CD8-positive, alpha-beta memory T cell (primary cell): Measurements from ENCODE around the gene ARMH1. TPM values are rescaled to one million over a fixed set of nuclear protein-coding genes. Genes with fewer than 3 reads are reported as not detected.

Experiments used
- CTCF ChIA-PET: fragments of 350-600 bp; sonication (Branson Sonifier 250); formaldehyde crosslinking; loops from one replicate; lab custom pipeline; 2021; ENCODE audit warnings: antibody characterized with exemption; lab: Charles Lee
- POLR2A ChIA-PET: fragments of 350-600 bp; sonication (Branson Sonifier 250); formaldehyde crosslinking; loops from one replicate; lab custom pipeline; 2021; ENCODE audit warnings: antibody characterized with exemption; lab: Charles Lee
- DNase-seq, 5 donors: peaks; one replicate each; pipeline versions ENCODE4 v3.0.0 to v3.0.0-alpha.2; 2020 to 2022; ENCODE audit warnings: mixed read lengths in 1 of 5
- H3K27ac ChIP-seq: one replicate; pipeline ENCODE4 v1.7.0; 2013; ENCODE audit warnings: low read depth, mild to moderate bottlenecking, low read length, moderate library complexity
- H3K27me3 ChIP-seq: 2 replicates; pipeline ENCODE4 v1.7.0; 2013; ENCODE audit warnings: low read length, mild to moderate bottlenecking; ENCODE audit not compliant: insufficient read depth, poor library complexity, severe bottlenecking
- H3K36me3 ChIP-seq: 2 replicates; pipeline ENCODE4 v1.7.0; 2013; ENCODE audit warnings: mild to moderate bottlenecking, low read length, moderate library complexity; ENCODE audit not compliant: insufficient read depth
- H3K4me1 ChIP-seq: 2 replicates; pipeline ENCODE4 v1.7.0; 2013; ENCODE audit warnings: mild to moderate bottlenecking, low read length, moderate library complexity; ENCODE audit not compliant: insufficient read depth
- H3K4me3 ChIP-seq: 2 replicates; pipeline ENCODE4 v1.7.0; 2013; ENCODE audit warnings: mild to moderate bottlenecking, low read length
- H3K9me3 ChIP-seq: 2 replicates; pipeline ENCODE4 v1.7.0; 2013; ENCODE audit warnings: mild to moderate bottlenecking, low read length
- H3K27ac Mint-ChIP-seq, 8 donors: one replicate each; pipeline ENCODE4 v1.8.0; 2020 to 2021; ENCODE audit warnings: mixed read lengths in 8 of 8, mild to moderate bottlenecking in 6 of 8, inconsistent platforms in 3 of 8, moderate library complexity in 3 of 8
- H3K27me3 Mint-ChIP-seq, 2 donors: one replicate each; pipeline ENCODE4 v1.8.0; 2020 to 2021; ENCODE audit warnings: mixed read lengths in 2 of 2, mild to moderate bottlenecking in 1 of 2, moderate library complexity in 1 of 2
- H3K36me3 Mint-ChIP-seq, 3 donors: one replicate each; pipeline ENCODE4 v1.8.0; 2020 to 2021; ENCODE audit warnings: mixed read lengths in 3 of 3, inconsistent platforms in 1 of 3, mild to moderate bottlenecking in 1 of 3
- H3K4me1 Mint-ChIP-seq, 3 donors: one replicate each; pipeline ENCODE4 v1.8.0; 2020 to 2021; ENCODE audit warnings: mixed read lengths in 3 of 3, inconsistent platforms in 1 of 3, mild to moderate bottlenecking in 1 of 3
- H3K4me3 Mint-ChIP-seq, 7 donors: one replicate each; pipeline ENCODE4 v1.8.0; 2020 to 2021; ENCODE audit warnings: mixed read lengths in 7 of 7, mild to moderate bottlenecking in 6 of 7, moderate library complexity in 4 of 7, inconsistent platforms in 2 of 7
- H3K9me3 Mint-ChIP-seq, 5 donors: one replicate each; pipeline ENCODE4 v1.8.0; 2020 to 2022; ENCODE audit warnings: mixed read lengths in 5 of 5, mild to moderate bottlenecking in 3 of 5, moderate library complexity in 2 of 5, inconsistent platforms in 1 of 5
- polyA plus RNA-seq: library from polyadenylated mRNA; unstranded; fragments of 300-500 nt; fragmentation: Illumina TruSeq; gene quantifications from one replicate; pipeline ENCODE4 v1.2.3, GENCODE V29; 2021
- total RNA-seq, 2 experiments: library from RNA; stranded (reverse); gene quantifications; one replicate each; pipeline ENCODE4 v1.2.3, GENCODE V29; 2021

ARMH1 gene
- total and polyA plus RNA-seq, 3 experiments from 2014 or later, result 21.1 to 38.0 (median 33.3) TPM

DNA sequence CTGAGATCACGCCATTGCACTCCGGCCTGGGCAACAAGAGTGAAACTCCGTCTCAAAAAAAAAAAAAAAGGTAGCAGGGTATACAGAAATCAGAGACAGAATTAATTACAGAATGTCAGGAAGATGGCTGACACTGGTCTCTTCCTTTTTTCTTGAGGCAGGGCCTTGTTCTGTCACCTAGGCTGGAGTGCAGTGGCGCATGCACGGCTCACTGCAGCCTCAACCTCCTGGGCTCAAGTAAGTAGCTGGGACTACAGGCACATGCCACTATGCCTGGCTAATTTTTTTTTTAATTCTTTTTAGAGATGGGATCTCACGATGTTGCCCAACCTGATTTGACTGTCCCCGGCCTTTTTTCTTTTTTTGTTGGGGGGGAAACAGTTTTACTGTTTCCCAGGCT is 40.0 kb downstream of the ARMH1 start:
- Histone ChIP-seq H3K4me3 (no peak overlapping the region), H3K36me3 (no peaks in the 10 kb centered on the region), H3K4me1 (peaks cover 29% of the 10 kb centered on the region), H3K27me3 (no peaks in the 10 kb centered on the region), H3K9me3 (no peaks in the 10 kb centered on the region), H3K27ac (no peak overlapping the region)
- no peaks in the 10 kb centered on the region for H3K9me3 Mint-ChIP-seq
- peaks cover 29 to 42% (median 40%) of the 10 kb centered on the region in 3 donors for H3K4me1 Mint-ChIP-seq
- CTCF ChIA-PET, result interaction anchor here (1.1 to 9.5 kb wide), 7 partner anchors 15 to 304 kb away, joined by 3 to 89 read pairs (median 4); partner anchors contain the start of genes EIF2B3, PLK3 and RNU5D-1
- no peaks in the 10 kb centered on the region for H3K27me3 Mint-ChIP-seq
- no peaks in the 10 kb centered on the region for H3K36me3 Mint-ChIP-seq
- DNase-seq, result no peak
- H3K27ac Mint-ChIP-seq, result peak overlapping the region in 5 of 8 donors; percentile 29 to 77 (median 65)
- POLR2A ChIA-PET, result interaction anchor here (0.8 kb wide), 1 partner anchor 16 kb away, joined by 6 read pairs; the partner anchor contains the start of gene RNU5D-1
- peak overlapping the region in 1 of 7 donors; percentile 71 for H3K4me3 Mint-ChIP-seq

GRCh38 chr1:44714944-44715571 is 40.5 kb downstream of the ARMH1 start:
- Mint-ChIP-seq H3K27ac (peak overlapping the region; percentile 29 to 91 (median 74)), H3K27me3 (no peaks in the 10 kb centered on the region), H3K4me3 (peak overlapping the region in 5 of 7 donors; percentile 63 to 85 (median 71)), H3K4me1 (peaks cover 30 to 46% (median 42%) of the 10 kb centered on the region in 3 donors), H3K9me3 (no peaks in the 10 kb centered on the region), H3K36me3 (no peaks in the 10 kb centered on the region)
- ChIA-PET POLR2A (interaction anchor here (0.7 kb wide), 1 partner anchor 198 kb away, joined by 5 read pairs; no protein-coding TSS in a partner anchor), CTCF (interaction anchor here (1.1 to 9.5 kb wide), 7 partner anchors 15 to 303 kb away, joined by 3 to 89 read pairs (median 4); partner anchors contain the start of genes PLK3 and RNU5D-1)
- no peaks in the 10 kb centered on the region for H3K27me3 ChIP-seq
- H3K9me3 ChIP-seq, result no peaks in the 10 kb centered on the region
- peak; percentile 48 to 77 (median 68) for DNase-seq
- H3K36me3 ChIP-seq, result no peaks in the 10 kb centered on the region
- no peak overlapping the region for H3K27ac ChIP-seq
- H3K4me1 ChIP-seq, result peaks cover 33% of the 10 kb centered on the region
- H3K4me3 ChIP-seq, result no peak overlapping the region

DNA sequence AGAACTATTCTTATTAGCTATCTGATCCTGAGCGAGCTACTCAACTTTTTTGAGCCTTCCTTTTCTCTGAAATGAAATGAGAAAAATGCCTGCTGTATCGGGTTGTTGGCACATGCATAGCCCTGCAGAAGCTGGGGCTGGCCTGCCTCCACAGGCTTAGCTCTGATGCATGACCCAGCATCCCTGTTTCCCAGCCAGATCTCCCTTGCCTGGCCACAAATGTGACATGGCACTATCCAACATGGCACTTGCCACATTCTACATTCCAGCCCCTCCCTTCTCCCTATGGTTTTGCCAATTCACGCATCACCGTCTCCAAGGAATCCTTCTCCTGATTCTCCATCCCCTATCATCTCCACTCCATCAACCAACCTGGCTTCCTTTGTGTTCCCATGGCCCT is 42.6 kb downstream of the ARMH1 start:
- no peak for DNase-seq
- Histone ChIP-seq H3K4me3 (no peak overlapping the region), H3K9me3 (no peaks in the 10 kb centered on the region), H3K27me3 (no peaks in the 10 kb centered on the region), H3K27ac (no peak overlapping the region), H3K4me1 (peaks cover 52% of the 10 kb centered on the region), H3K36me3 (no peaks in the 10 kb centered on the region)
- POLR2A ChIA-PET, result interaction anchor here (1.3 kb wide), 1 partner anchor 13 kb away, joined by 3 read pairs; no protein-coding TSS in a partner anchor
- Mint-ChIP-seq H3K36me3 (no peaks in the 10 kb centered on the region), H3K27me3 (no peaks in the 10 kb centered on the region), H3K27ac (peak overlapping the region in 4 of 8 donors; percentile 13 to 76 (median 21)), H3K4me3 (no peak overlapping the region), H3K4me1 (peaks cover 50 to 67% (median 63%) of the 10 kb centered on the region in 3 donors), H3K9me3 (no peaks in the 10 kb centered on the region)
- CTCF ChIA-PET, result interaction anchor here (0.6 to 9.5 kb wide), 4 partner anchors 8 to 297 kb away, joined by 3 to 89 read pairs (median 4); partner anchors contain the start of gene RNU5D-1

DNA sequence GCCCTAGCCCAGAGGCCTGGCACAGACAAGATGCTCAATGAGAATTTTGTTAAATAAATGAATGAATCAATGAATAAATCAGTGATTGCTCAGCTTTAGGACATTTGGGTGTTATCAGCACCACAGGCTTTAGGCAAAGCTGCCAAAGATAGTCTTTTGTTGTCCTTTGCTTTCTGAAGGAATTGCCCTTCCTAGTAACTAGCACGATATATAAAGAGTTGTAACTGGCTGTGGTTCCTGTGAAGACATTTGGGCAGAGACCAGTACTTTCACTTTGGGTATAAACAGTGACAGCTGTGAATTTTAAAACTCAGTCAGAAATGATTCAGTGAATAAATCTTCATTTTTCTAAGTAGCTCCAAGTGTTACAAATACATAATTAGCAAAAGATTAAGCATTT is 43.1 kb downstream of the ARMH1 start:
- Mint-ChIP-seq H3K27ac (peak overlapping the region in 4 of 8 donors; percentile 19 to 76 (median 47)), H3K9me3 (no peaks in the 10 kb centered on the region)
- no peak overlapping the region for H3K27ac ChIP-seq

GRCh38 chr1:44718091-44718490 is 43.6 kb downstream of the ARMH1 start:
- H3K27ac Mint-ChIP-seq, result peak overlapping the region in 4 of 8 donors; percentile 42 to 76 (median 55)
- Histone ChIP-seq H3K27me3 (no peaks in the 10 kb centered on the region), H3K9me3 (no peaks in the 10 kb centered on the region), H3K27ac (no peak overlapping the region), H3K36me3 (no peaks in the 10 kb centered on the region), H3K4me1 (peaks cover 60% of the 10 kb centered on the region), H3K4me3 (no peak overlapping the region)
- POLR2A ChIA-PET, result interaction anchor here (1.3 kb wide), 1 partner anchor 12 kb away, joined by 3 read pairs; no protein-coding TSS in a partner anchor
- H3K4me3 Mint-ChIP-seq, result peak overlapping the region in 1 of 7 donors; percentile 19
- peaks cover 52 to 71% (median 67%) of the 10 kb centered on the region in 3 donors for H3K4me1 Mint-ChIP-seq
- CTCF ChIA-PET, result interaction anchor here (0.7 to 9.5 kb wide), 2 partner anchors 9 to 12 kb away, joined by 3 to 89 read pairs; partner anchors contain the start of gene RNU5D-1
- no peaks in the 10 kb centered on the region for H3K27me3 Mint-ChIP-seq
- no peaks in the 10 kb centered on the region for H3K36me3 Mint-ChIP-seq
- no peaks in the 10 kb centered on the region for H3K9me3 Mint-ChIP-seq
- no peak for DNase-seq

More for the DNA sequence above, 43.1 kb downstream of the ARMH1 start:
- H3K4me1 Mint-ChIP-seq, result peaks cover 50 to 68% (median 64%) of the 10 kb centered on the region in 3 donors
- H3K4me3 Mint-ChIP-seq, result peak overlapping the region in 1 of 7 donors; percentile 19
- H3K27me3 Mint-ChIP-seq, result no peaks in the 10 kb centered on the region
- Histone ChIP-seq H3K4me3 (no peak overlapping the region), H3K9me3 (no peaks in the 10 kb centered on the region), H3K4me1 (peaks cover 56% of the 10 kb centered on the region), H3K36me3 (no peaks in the 10 kb centered on the region), H3K27me3 (no peaks in the 10 kb centered on the region)
- POLR2A ChIA-PET, result interaction anchor here (1.3 kb wide), 1 partner anchor 13 kb away, joined by 3 read pairs; no protein-coding TSS in a partner anchor
- CTCF ChIA-PET, result interaction anchor here (0.6 to 9.5 kb wide), 3 partner anchors 9 to 135 kb away, joined by 3 to 89 read pairs (median 3); partner anchors contain the start of gene RNU5D-1
- DNase-seq, result no peak
- H3K36me3 Mint-ChIP-seq, result no peaks in the 10 kb centered on the region

DNA sequence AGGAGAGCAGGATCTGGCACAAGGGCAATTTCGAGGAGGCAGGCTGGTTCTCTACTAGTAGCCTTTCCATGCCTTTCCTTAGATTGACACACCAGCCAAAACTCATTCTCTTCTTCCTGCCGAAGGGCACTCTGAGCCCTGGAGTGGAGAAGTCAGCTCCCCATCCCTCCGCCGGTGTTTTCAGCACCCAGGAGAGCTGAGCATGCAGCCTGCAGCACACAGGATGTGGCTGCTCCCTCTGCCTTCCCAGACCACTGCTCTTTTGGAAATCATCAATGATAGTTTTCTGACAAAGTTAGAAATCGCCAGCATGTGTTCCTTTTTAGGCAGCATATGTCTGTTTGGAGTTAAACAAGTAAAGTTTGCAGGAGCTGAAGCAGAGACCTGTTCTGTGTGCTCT is 44.8 kb downstream of the ARMH1 start:
- H3K4me3 Mint-ChIP-seq, result peak overlapping the region in 1 of 7 donors; percentile 68
- no peak overlapping the region for H3K27ac ChIP-seq
- H3K27ac Mint-ChIP-seq, result peak overlapping the region in 3 of 8 donors; percentile 27 to 86 (median 71)

GRCh38 chr1:44720281-44720680 is 45.8 kb downstream of the ARMH1 start:
- H3K27me3 ChIP-seq, result no peaks in the 10 kb centered on the region
- no peaks in the 10 kb centered on the region for H3K27me3 Mint-ChIP-seq
- H3K4me1 Mint-ChIP-seq, result peaks cover 57 to 81% (median 71%) of the 10 kb centered on the region in 3 donors
- no peak for DNase-seq
- H3K9me3 ChIP-seq, result no peaks in the 10 kb centered on the region
- CTCF ChIA-PET, result interaction anchor here (9.5 kb wide), 1 partner anchor 9 kb away, joined by 89 read pairs; the partner anchor contains the start of gene RNU5D-1
- H3K36me3 Mint-ChIP-seq, result peaks cover 0 to 1% (median 0%) of the 10 kb centered on the region in 3 donors
- H3K27ac Mint-ChIP-seq, result peak overlapping the region; percentile 63 to 97 (median 90)
- H3K4me3 Mint-ChIP-seq, result peak overlapping the region in 4 of 7 donors; percentile 3 to 73 (median 62)
- H3K4me1 ChIP-seq, result peaks cover 62% of the 10 kb centered on the region
- POLR2A ChIA-PET, result interaction anchor here (0.7 to 1.9 kb wide), 5 partner anchors 9 to 291 kb away, joined by 3 to 6 read pairs (median 5); partner anchors contain the start of genes ARMH1, EIF2B3, HECTD3 and TMEM53
- H3K27ac ChIP-seq, result no peak overlapping the region
- H3K9me3 Mint-ChIP-seq, result no peaks in the 10 kb centered on the region
- H3K4me3 ChIP-seq, result no peak overlapping the region
- no peaks in the 10 kb centered on the region for H3K36me3 ChIP-seq

More for the DNA sequence above, 44.8 kb downstream of the ARMH1 start:
- POLR2A ChIA-PET, result interaction anchor here (0.6 to 1.0 kb wide), 2 partner anchors 291 to 1692 kb away, joined by 3 to 4 read pairs; partner anchors contain the start of gene HECTD3
- no peak overlapping the region for H3K4me3 ChIP-seq
- CTCF ChIA-PET, result interaction anchor here (9.5 kb wide), 1 partner anchor 10 kb away, joined by 89 read pairs; the partner anchor contains the start of gene RNU5D-1
- Mint-ChIP-seq H3K27me3 (no peaks in the 10 kb centered on the region), H3K36me3 (no peaks in the 10 kb centered on the region), H3K4me1 (peaks cover 61 to 80% (median 77%) of the 10 kb centered on the region in 3 donors), H3K9me3 (no peaks in the 10 kb centered on the region)
- DNase-seq, result no peak
- H3K27me3 ChIP-seq, result no peaks in the 10 kb centered on the region
- H3K4me1 ChIP-seq, result peaks cover 70% of the 10 kb centered on the region
- H3K9me3 ChIP-seq, result no peaks in the 10 kb centered on the region
- no peaks in the 10 kb centered on the region for H3K36me3 ChIP-seq
